ENCODE data around the gene DLGAP4. TPM values are rescaled to one million over a fixed set of nuclear protein-coding genes. Genes with fewer than 3 reads are reported as not detected.

DLGAP4 gene
- total and polyA plus RNA-seq, 2 of the 13 experiments (the other 11 are each of a cell fraction or from before 2014, with no cell fraction given) = 15.2 to 26.7 TPM

DNA sequence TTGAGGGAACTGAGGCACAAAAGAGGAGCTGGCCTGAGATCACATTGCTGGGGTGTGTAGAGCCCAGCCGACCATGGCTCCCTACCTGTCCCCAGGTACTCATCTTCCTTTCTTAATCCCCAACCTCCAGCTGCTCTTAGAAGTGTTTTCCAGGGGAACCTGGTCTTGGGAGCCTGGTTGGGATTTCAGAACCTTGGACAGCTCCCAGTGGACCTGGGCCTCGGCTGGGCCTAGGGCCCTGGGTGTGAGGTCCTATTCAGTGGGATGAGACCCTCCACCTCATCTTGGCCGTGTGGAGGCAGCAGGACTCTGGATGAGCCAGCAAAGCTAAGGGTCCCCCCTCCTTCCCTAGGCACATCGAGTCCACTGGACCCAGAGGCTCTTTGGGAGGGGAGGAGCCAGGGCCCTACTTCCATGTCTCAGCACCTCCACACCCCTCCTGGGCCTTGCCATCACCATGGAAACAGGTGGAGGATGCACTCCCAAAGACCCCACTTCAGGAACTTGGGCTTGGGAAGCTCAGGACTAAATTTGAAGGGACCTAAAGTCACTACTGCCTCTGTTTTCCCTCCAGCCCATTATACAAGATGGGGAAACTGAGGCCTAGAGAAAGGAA lies 38.5 kb downstream of the DLGAP4 start (continued):
- TF ChIP-seq SRSF9 (IDR thresholded peaks at IDR 0.05; ENCODE audit: borderline replicate concordance, insufficient read depth, low read depth, low read length, poor library complexity, severe bottlenecking) (no peak), MYNN (CRISPR knock-in tag; IDR thresholded peaks at IDR 0.05; ENCODE audit: low read depth) (peak; percentile 83; the same call in 1 of the 2 replicates), ZNF772 (CRISPR knock-in tag; IDR thresholded peaks at IDR 0.05) (peak; percentile 81; the same call in 1 of the 2 replicates), ZNF468 (CRISPR knock-in tag; IDR thresholded peaks at IDR 0.05) (0 out of 2 replicates have a peak, but pooled peaks have one; percentile 60), ASH2L (IDR thresholded peaks at IDR 0.05; ENCODE audit: insufficient read length, low read depth, low read length) (no peak), ZXDC (CRISPR knock-in tag; IDR thresholded peaks at IDR 0.05) (no peak; the same call in 1 of the 2 replicates), ZNF329 (CRISPR knock-in tag; IDR thresholded peaks at IDR 0.05; ENCODE audit: low read depth) (0 out of 2 replicates have a peak, but pooled peaks have one; percentile 59), SNRNP70 (IDR thresholded peaks at IDR 0.05; ENCODE audit: low read depth, low read length) (no peak), SYNCRIP (IDR thresholded peaks at IDR 0.05; ENCODE audit: insufficient read depth, low read depth, low read length) (no peak), THAP11 (CRISPR knock-in tag; IDR thresholded peaks at IDR 0.05) (peak; percentile 65), CC2D1A (CRISPR knock-in tag; IDR thresholded peaks at IDR 0.05) (no peak), TMF1 (CRISPR knock-in tag; IDR thresholded peaks at IDR 0.05; ENCODE audit: low read depth) (peak; percentile 78; the same call in 1 of the 2 replicates), RXRB (CRISPR knock-in tag; IDR thresholded peaks at IDR 0.05; ENCODE audit: borderline replicate concordance) (peak; percentile 84), SIX4 (CRISPR knock-in tag; IDR thresholded peaks at IDR 0.05) (peak; percentile 79), SOX6 (IDR thresholded peaks at IDR 0.05) (no peak), SOX6 (CRISPR knock-in tag; IDR thresholded peaks at IDR 0.05) (no peak), ZBTB14 (CRISPR knock-in tag; IDR thresholded peaks at IDR 0.05) (no peak), ZSCAN31 (CRISPR knock-in tag; IDR thresholded peaks at IDR 0.05; ENCODE audit: low read depth) (peak; percentile 72), WIZ (CRISPR knock-in tag; IDR thresholded peaks at IDR 0.05) (peak; percentile 98), AHR (CRISPR knock-in tag; IDR thresholded peaks at IDR 0.05) (peak; percentile 97; the same call in 1 of the 2 replicates), TBX2 (CRISPR knock-in tag; IDR thresholded peaks at IDR 0.05; ENCODE audit: borderline replicate concordance) (peak; percentile 58), FOXO1 (CRISPR knock-in tag; IDR thresholded peaks at IDR 0.05) (peak; percentile 63; the same call in 1 of the 2 replicates)
- TF ChIP-seq, protein P1, sequence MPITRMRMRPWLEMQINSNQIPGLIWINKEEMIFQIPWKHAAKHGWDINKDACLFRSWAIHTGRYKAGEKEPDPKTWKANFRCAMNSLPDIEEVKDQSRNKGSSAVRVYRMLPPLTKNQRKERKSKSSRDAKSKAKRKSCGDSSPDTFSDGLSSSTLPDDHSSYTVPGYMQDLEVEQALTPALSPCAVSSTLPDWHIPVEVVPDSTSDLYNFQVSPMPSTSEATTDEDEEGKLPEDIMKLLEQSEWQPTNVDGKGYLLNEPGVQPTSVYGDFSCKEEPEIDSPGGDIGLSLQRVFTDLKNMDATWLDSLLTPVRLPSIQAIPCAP (CRISPR knock-in tag; IDR thresholded peaks at IDR 0.05; ENCODE audit: low read depth) = no peak
- TF ChIP-seq, protein P2, sequence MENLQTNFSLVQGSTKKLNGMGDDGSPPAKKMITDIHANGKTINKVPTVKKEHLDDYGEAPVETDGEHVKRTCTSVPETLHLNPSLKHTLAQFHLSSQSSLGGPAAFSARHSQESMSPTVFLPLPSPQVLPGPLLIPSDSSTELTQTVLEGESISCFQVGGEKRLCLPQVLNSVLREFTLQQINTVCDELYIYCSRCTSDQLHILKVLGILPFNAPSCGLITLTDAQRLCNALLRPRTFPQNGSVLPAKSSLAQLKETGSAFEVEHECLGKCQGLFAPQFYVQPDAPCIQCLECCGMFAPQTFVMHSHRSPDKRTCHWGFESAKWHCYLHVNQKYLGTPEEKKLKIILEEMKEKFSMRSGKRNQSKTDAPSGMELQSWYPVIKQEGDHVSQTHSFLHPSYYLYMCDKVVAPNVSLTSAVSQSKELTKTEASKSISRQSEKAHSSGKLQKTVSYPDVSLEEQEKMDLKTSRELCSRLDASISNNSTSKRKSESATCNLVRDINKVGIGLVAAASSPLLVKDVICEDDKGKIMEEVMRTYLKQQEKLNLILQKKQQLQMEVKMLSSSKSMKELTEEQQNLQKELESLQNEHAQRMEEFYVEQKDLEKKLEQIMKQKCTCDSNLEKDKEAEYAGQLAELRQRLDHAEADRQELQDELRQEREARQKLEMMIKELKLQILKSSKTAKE (CRISPR knock-in tag; IDR thresholded peaks at IDR 0.05; ENCODE audit: borderline replicate concordance) = no peak

Measured in HepG2 (cell line).